Calu3 (cell line): Measurements from ENCODE around the gene WNK1. TPM values are rescaled to one million over a fixed set of nuclear protein-coding genes. Genes with fewer than 3 reads are reported as not detected.

ENCODE experiments used
- BruUV-seq: library from RNA; stranded (reverse); fragments of 400-500 nt; replicated peaks from 2 replicates; lab custom pipeline; 2021; lab: Mats Ljungman, UMichigan
- CTCF ChIA-PET: fragments of 300-600 bp; sonication (Branson Sonifier 250); formaldehyde crosslinking; loops from one replicate; lab custom pipeline; 2022; ENCODE audit warnings: antibody characterized with exemption; lab: Charles Lee
- DNase-seq: peaks from one replicate; pipeline ENCODE4 v3.0.0; 2022
- H3K27ac Mint-ChIP-seq: one replicate; pipeline ENCODE4 v1.8.0; 2022; ENCODE audit warnings: mixed read lengths; ENCODE audit not compliant: unreplicated experiment
- H3K27me3 Mint-ChIP-seq: one replicate; pipeline ENCODE4 v1.8.0; 2022; ENCODE audit warnings: mixed read lengths; ENCODE audit not compliant: unreplicated experiment
- H3K36me3 Mint-ChIP-seq: one replicate; pipeline ENCODE4 v1.8.0; 2022; ENCODE audit warnings: mild to moderate bottlenecking, moderate library complexity, mixed read lengths; ENCODE audit not compliant: insufficient read depth, unreplicated experiment
- H3K4me1 Mint-ChIP-seq: one replicate; pipeline ENCODE4 v1.8.0; 2022; ENCODE audit warnings: mild to moderate bottlenecking, low read depth, mixed read lengths; ENCODE audit not compliant: unreplicated experiment
- H3K4me3 Mint-ChIP-seq: one replicate; pipeline ENCODE4 v1.8.0; 2022; ENCODE audit warnings: mild to moderate bottlenecking, low read depth, moderate library complexity, mixed read lengths; ENCODE audit not compliant: unreplicated experiment
- H3K9me3 Mint-ChIP-seq: one replicate; pipeline ENCODE4 v1.8.0; 2022; ENCODE audit warnings: low read depth, mixed read lengths; ENCODE audit not compliant: unreplicated experiment
- intact Hi-C: fragments of 100-400 bp; cut with micrococcal nuclease; formaldehyde crosslinking; loops from one replicate; pipeline ENCODE4 v1.10.0; 2022; ENCODE audit not compliant: unreplicated experiment
- total RNA-seq: library from RNA; stranded (reverse); gene quantifications from 2 replicates; pipeline ENCODE4 v1.2.3, GENCODE V29; 2022
- TF ChIP-seq, protein P1 (sequence below): fragments of 200-600 bp; IDR thresholded peaks from one replicate; pipeline ENCODE4 v1.8.0; 2022; ENCODE audit warnings: antibody characterized with exemption; ENCODE audit not compliant: unreplicated experiment

WNK1 gene
- total RNA-seq, 1 experiment from 2014 or later, result 107 TPM

DNA sequence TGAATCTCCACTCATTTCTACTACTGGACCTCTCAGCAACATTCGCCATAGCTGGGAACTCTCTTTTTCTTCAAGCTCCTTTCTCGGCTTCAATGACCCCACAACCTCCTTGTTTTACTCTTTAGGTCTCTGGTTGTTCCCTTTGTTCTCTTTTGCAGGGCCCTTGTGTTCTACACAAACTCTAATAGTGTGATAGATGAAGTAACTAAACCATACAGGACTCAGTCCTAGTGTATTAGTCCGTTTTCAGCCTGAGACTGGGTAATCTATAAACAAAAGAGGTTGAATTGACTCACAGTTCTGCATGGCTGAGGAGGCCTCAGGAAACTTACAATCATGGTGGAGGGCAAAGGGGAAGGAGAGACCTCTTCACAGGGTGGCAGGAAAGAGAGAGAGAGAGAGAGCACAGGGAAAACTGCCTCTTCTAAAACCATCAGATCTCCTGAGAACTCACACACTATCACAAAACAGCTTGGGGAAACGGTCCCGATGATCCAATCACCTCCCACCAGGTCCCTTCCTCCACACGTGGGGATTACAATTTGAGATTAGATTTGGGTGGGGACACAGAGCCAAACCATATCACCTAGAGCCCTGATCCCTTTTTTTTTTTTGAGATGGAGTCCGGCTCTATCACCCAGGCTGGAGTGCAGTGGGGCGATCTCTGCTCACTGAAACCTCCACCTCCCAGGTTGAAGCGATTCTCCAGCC, 32.0 kb upstream of the WNK1 start:
- TF ChIP-seq, protein P1, sequence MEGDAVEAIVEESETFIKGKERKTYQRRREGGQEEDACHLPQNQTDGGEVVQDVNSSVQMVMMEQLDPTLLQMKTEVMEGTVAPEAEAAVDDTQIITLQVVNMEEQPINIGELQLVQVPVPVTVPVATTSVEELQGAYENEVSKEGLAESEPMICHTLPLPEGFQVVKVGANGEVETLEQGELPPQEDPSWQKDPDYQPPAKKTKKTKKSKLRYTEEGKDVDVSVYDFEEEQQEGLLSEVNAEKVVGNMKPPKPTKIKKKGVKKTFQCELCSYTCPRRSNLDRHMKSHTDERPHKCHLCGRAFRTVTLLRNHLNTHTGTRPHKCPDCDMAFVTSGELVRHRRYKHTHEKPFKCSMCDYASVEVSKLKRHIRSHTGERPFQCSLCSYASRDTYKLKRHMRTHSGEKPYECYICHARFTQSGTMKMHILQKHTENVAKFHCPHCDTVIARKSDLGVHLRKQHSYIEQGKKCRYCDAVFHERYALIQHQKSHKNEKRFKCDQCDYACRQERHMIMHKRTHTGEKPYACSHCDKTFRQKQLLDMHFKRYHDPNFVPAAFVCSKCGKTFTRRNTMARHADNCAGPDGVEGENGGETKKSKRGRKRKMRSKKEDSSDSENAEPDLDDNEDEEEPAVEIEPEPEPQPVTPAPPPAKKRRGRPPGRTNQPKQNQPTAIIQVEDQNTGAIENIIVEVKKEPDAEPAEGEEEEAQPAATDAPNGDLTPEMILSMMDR, result no peak
- CTCF ChIA-PET, result interaction anchor here (0.7 kb wide), 1 partner anchor 8 kb away, joined by 3 read pairs; no protein-coding TSS in a partner anchor
- Mint-ChIP-seq H3K4me1 (peaks cover 11% of the 10 kb centered on the region), H3K27me3 (no peaks in the 10 kb centered on the region), H3K36me3 (no peaks in the 10 kb centered on the region), H3K9me3 (peaks cover 2% of the 10 kb centered on the region), H3K27ac (no peak overlapping the region), H3K4me3 (no peak overlapping the region)
- DNase-seq, result no peak
- no TSS peak for BruUV-seq
- intact Hi-C loops, result no loop called here

DNA sequence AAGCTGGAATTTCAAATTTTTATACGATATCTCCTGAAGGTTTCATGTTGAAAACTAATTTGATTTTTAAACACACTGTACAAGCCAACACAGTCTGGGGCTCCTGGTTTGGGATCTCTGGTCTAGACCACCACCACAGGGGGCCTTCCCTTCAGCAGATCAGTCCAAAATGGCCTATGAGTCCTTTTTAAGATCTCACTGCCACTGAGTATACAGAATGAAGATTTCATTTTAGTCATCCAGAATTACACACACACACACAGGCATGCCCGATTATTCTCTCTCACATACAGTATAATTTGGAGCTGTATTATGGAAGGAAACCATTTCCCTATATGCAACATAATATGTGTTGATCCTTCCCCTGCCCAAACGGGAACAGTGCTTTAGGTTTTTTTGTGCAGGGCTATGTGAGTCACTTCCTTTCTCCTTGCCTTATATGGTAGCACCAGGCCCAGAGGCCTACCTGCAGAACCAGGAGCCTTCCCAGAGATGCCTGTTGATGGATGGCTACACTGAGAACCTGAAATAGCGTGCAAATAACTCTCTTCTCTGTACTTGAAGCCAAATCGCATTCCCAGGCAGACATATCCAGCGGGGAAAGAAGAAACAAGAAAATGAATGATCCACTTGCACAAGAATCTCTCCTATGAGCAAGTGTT, 28.1 kb upstream of the WNK1 start:
- Mint-ChIP-seq H3K4me3 (no peak overlapping the region), H3K27me3 (no peaks in the 10 kb centered on the region), H3K27ac (no peak overlapping the region), H3K4me1 (peaks cover 11% of the 10 kb centered on the region), H3K36me3 (no peaks in the 10 kb centered on the region), H3K9me3 (no peaks in the 10 kb centered on the region)
- CTCF ChIA-PET, result interaction anchor here (0.9 kb wide), 1 partner anchor 92 kb away, joined by 3 read pairs; no protein-coding TSS in a partner anchor
- TF ChIP-seq, protein P1, result no peak
- peak; percentile 32 for DNase-seq
- no TSS peak for BruUV-seq
- intact Hi-C loops, result no loop called here

DNA sequence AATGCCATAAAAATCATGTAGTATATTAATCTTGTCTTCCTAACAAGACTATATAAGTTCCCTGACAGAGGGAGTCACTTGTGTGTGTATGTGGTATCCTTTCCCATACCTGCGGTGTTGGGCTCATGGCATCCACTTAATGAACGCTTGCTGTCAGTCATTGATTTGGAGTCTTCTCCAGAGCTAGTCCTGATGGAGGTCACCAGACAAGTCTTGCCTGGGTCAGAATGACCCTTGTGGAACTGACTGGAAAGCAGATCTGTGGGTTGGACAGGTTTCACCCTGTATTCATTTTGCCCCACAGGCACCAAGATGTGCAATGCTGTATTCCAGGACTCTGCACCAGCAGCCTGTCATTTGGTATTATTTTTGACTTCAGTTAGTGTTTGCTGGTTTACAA, 27.3 kb upstream of the WNK1 start:
- CTCF ChIA-PET, result no interaction called here
- H3K9me3 Mint-ChIP-seq, result no peaks in the 10 kb centered on the region
- no peaks in the 10 kb centered on the region for H3K27me3 Mint-ChIP-seq
- no peaks in the 10 kb centered on the region for H3K36me3 Mint-ChIP-seq
- no peak for DNase-seq
- BruUV-seq, result no TSS peak
- no peak overlapping the region for H3K27ac Mint-ChIP-seq
- intact Hi-C loops, result no loop called here
- peaks cover 11% of the 10 kb centered on the region for H3K4me1 Mint-ChIP-seq
- TF ChIP-seq, protein P1, result no peak
- no peak overlapping the region for H3K4me3 Mint-ChIP-seq

DNA sequence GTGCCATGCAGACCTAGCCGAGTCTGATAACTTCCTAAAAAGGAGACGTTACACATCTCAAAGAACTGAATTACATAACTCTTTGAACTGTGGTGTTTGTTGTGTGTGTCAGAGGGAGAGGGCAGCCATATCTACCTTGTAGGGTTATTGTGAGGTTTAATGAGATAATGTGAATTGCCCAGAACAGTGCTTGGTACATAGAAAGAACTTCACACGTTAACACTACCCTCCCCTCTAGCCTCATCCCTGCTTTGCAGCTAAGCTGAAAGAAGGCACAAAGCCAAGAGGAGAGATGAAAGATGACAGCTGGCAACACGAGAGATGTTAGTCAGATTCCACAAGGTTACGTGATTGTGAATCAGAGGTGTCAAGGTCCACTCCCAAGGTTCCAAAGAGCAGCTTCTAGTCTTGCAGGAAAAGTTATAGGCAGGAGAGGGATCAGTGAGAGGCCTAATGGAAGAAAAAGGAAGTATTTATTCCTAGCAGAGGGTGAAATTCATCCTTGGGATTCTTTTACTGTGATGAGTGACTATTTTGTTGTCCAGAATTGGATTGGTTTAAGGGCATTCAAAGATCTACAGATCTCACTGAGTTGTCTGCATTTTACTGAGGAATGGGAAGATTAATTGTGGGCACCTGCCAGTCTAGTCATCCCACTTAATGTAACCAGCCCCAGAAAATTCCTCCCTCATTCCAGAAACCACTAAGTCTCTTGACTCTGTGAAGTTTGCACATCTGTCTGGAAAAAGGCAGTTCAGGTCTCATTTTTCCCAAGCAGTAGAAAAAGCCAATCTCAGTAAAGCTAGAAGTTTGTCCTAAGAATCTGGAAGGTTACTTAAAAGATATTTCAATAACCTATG, 25.9 kb upstream of the WNK1 start:
- no peak for DNase-seq
- CTCF ChIA-PET, result interaction anchor here (0.6 kb wide), 1 partner anchor 474 kb away, joined by 3 read pairs; no protein-coding TSS in a partner anchor
- Mint-ChIP-seq H3K27me3 (no peaks in the 10 kb centered on the region), H3K4me1 (peaks cover 11% of the 10 kb centered on the region), H3K4me3 (no peak overlapping the region), H3K27ac (no peak overlapping the region), H3K36me3 (no peaks in the 10 kb centered on the region), H3K9me3 (peaks cover 5% of the 10 kb centered on the region)
- BruUV-seq, result no TSS peak
- intact Hi-C loops, result no loop called here
- TF ChIP-seq, protein P1, result no peak
